Activated naive CD4-positive, alpha-beta T cell treated with anti-CD3 and anti-CD28 coated beads, Interleukin-2, amount 10 ng/mL, durations not matched to agents 7 days and 5 days (primary cell): ENCODE data around the gene HERC2.
A peak's percentile ranks its signal among the peaks of the same experiment; 100 is the strongest.

Experiments used
- CTCF ChIA-PET: fragments of 350-600 bp; sonication (Branson Sonifier 250); formaldehyde crosslinking; loops from one replicate; lab custom pipeline; 2021; ENCODE audit warnings: antibody characterized with exemption; lab: Charles Lee
- DNase-seq: peaks from one replicate; pipeline ENCODE4 v3.0.0-alpha.2; 2020
- H3K27ac Mint-ChIP-seq: one replicate; pipeline ENCODE4 v1.8.0; 2021; ENCODE audit warnings: mild to moderate bottlenecking, moderate library complexity, mixed read lengths
- H3K27me3 Mint-ChIP-seq: one replicate; pipeline ENCODE4 v1.8.0; 2021; ENCODE audit warnings: mild to moderate bottlenecking, mixed read lengths
- H3K36me3 Mint-ChIP-seq: one replicate; pipeline ENCODE4 v1.8.0; 2021; ENCODE audit warnings: mixed read lengths
- H3K4me1 Mint-ChIP-seq: one replicate; pipeline ENCODE4 v1.8.0; 2021; ENCODE audit warnings: mixed read lengths
- H3K4me3 Mint-ChIP-seq: one replicate; pipeline ENCODE4 v1.8.0; 2021; ENCODE audit warnings: mild to moderate bottlenecking, moderate library complexity, mixed read lengths
- H3K9me3 Mint-ChIP-seq: one replicate; pipeline ENCODE4 v1.8.0; 2021; ENCODE audit warnings: mixed read lengths

The HERC2 gene

DNA sequence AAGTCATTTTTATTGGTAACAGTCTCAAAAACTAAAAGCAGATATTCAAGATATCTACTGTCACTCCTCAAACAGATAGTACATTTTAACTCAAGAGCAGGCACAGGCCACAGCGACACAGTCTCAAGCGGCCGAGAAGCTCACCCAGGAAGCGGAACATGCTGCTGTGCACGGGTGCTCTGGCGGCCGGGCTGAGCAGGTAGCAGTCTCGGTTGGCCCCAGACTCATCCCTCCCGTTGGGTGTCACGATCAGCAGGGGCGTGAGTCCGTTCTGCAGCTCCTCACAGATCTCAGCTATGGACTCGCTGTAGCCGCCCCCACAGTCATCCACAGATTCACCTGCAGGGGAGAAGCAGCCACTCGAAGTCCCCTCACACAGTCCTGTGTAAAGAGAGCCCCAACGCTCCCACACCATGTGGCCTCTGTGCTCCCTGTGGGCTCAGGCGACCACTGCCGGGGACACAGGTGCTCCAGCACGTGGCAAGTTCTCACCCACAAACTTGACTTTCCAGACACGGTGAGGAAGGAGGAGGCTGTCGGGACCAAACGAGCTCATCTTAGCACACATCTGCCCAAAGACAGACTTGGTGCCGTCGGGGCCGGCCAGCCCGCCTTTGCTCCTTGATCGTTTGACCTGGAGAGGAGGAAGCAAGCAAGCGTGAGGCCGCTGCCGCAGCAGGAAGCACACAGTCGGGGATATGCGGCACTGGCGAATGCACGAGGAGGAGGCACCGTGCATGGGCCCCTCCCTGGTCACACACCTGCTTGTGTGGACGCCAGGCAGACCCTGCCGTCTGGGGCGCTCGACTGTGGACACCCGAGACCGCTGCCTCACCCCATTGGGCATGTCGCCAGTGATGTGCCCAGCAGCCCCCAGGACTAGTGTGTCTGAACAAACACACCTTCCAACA lies 205.2 kb downstream of the HERC2 start:
- no peaks in the 10 kb centered on the region for H3K27me3 Mint-ChIP-seq
- no peak overlapping the region for H3K4me3 Mint-ChIP-seq
- CTCF ChIA-PET = no interaction called here
- peaks cover 17% of the 10 kb centered on the region for H3K36me3 Mint-ChIP-seq
- H3K9me3 Mint-ChIP-seq = no peaks in the 10 kb centered on the region
- DNase-seq = peak; percentile 10
- H3K27ac Mint-ChIP-seq = no peak overlapping the region
- H3K4me1 Mint-ChIP-seq = peaks cover 9% of the 10 kb centered on the region

DNA sequence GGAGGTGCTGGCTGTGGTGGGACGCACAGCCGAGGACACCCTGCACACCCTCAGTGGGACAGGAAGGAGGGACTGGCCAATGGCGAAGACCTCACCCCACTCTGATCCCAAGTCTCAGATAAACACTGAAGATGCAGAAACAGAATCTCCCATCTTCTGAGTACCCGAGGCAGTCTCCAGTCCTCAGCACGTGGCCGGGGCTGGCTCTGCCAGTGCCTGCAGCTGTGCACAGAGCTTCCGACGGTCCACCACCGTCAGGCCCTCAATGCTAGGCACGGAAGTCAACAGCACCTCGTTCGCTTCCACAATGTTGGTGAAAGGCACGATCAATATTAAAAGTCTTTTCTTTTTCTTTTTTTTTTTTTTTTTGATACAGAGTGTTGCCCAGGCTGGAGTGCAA lies 206.1 kb downstream of the HERC2 start:
- Mint-ChIP-seq H3K4me3 (no peak overlapping the region), H3K36me3 (peaks cover 17% of the 10 kb centered on the region), H3K4me1 (peaks cover 3% of the 10 kb centered on the region), H3K27me3 (no peaks in the 10 kb centered on the region), H3K27ac (no peak overlapping the region), H3K9me3 (no peaks in the 10 kb centered on the region)
- peak; percentile 7 for DNase-seq
- CTCF ChIA-PET = no interaction called here

DNA sequence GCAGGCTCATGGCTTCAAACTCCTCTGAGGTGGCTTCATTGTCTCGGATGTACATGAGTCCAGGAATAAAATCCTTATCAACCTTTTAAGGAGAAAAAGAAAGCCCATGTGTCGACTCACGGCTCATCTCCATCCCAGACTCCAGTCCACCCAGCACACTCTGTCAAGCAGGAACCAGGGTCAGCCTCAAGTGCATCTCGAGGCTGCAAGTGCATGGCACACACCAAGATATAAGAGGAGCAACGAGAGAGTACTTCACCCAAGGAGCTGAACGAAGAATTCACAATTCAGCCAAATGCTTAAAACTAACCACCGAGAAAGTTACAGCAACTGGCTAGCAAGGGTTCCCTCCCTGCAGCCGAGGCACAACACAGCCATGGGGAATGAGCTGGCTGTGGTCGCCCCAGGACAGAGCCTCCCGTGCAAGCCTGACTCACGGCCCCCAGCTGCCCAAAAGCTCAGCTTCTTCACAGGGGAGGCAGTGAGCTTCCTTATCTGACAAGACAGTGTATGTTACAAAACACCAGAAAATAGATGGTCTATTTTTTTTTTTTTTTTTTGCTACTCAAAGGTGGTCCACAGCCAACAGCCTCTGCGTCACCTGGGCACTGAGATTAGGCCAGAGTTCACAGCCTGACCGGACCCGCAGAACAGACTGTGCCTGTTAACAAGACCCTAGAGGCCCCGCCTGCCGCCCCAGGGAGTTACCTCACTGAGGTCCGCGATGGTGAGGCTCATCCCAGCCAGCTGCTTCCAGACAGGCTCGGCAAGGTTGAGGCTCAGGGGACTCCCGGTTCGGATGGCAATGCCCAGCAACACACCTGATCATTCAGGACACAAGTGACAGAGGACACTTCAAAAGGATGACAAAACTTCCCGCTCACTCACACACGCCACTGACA lies 207.0 kb downstream of the HERC2 start:
- H3K4me1 Mint-ChIP-seq = no peaks in the 10 kb centered on the region
- no peaks in the 10 kb centered on the region for H3K9me3 Mint-ChIP-seq
- H3K27ac Mint-ChIP-seq = no peak overlapping the region
- no peaks in the 10 kb centered on the region for H3K27me3 Mint-ChIP-seq
- peaks cover 17% of the 10 kb centered on the region for H3K36me3 Mint-ChIP-seq
- peak; percentile 16 for DNase-seq
- no peak overlapping the region for H3K4me3 Mint-ChIP-seq
- CTCF ChIA-PET = no interaction called here

DNA sequence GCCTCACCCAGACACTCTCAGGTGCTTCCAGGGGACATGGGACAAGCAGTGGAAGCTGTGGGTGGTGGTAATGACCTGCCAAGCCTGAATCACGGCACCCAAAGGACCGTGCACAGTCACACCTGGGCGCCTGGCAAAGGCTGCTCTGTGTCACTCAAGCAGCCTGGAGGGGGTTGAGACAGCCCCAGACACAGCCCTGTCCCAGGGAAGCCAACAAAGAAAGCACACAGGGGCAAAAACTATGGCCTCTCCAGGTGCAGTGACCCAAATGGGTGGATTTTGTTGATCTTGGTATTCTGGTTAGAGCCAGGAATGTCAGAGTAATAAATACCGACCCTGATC lies 207.9 kb downstream of the HERC2 start:
- H3K36me3 Mint-ChIP-seq = peaks cover 17% of the 10 kb centered on the region
- peak; percentile 4 for DNase-seq
- no peaks in the 10 kb centered on the region for H3K9me3 Mint-ChIP-seq
- CTCF ChIA-PET = no interaction called here
- no peak overlapping the region for H3K4me3 Mint-ChIP-seq
- H3K27ac Mint-ChIP-seq = no peak overlapping the region
- H3K27me3 Mint-ChIP-seq = no peaks in the 10 kb centered on the region
- no peaks in the 10 kb centered on the region for H3K4me1 Mint-ChIP-seq

DNA sequence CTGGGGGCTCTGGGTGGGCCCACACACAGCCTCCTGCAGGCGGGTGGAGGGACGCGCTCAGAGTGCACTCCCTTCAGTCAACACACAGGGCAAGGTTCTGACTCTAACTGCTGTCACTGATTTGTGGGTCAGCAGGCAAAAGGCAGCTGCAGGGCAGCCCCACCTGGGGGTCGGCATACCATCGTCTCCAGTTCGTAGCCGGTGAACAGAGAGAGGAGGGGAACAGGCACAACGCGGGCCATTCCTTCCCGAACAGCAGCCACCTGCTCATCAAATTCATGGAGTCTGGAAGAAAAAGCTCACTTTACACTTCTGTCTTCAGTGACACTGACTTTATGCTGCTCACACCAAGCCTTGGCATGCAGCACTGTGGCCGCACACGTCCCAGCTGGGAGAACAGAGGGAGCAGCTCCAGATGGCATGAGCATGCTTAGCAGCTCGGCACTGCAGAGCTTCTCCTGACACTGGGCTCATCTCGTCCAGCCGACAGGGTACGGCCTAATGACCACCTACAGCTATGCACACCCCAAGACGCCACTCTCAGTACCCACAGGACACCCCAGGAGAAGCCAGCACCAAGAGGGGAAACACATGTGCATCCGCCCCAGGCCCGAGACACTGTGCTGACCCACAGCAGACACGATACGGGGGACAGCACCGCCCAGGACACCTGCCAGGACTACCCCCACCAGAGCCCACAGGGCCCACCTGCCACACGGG lies 208.4 kb downstream of the HERC2 start:
- Mint-ChIP-seq H3K27me3 (peaks cover 2% of the 10 kb centered on the region), H3K9me3 (no peaks in the 10 kb centered on the region), H3K36me3 (peaks cover 17% of the 10 kb centered on the region), H3K27ac (no peak overlapping the region), H3K4me1 (no peaks in the 10 kb centered on the region), H3K4me3 (no peak overlapping the region)
- CTCF ChIA-PET = no interaction called here
- peak; percentile 11 for DNase-seq

DNA sequence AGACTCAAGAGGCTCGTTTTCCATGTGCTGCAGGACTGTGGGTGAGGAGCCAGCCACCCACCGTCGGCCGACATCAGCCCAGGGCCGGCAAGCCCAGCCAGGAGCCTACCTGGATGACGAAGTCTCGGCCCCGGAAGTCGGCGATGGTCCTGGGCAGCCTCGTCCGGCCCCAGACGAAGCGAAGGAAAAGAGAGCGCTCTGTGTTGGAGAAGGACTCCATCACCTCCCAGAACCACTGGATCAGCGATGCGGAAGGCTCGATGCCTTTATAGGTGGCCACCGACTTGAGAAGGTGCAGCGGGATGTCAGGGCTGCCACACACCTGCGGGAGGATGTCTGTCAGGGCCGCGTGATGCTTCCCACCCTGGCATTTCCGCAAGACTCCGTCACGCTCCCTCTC lies 209.0 kb downstream of the HERC2 start:
- H3K27ac Mint-ChIP-seq = no peak overlapping the region
- peaks cover 17% of the 10 kb centered on the region for H3K36me3 Mint-ChIP-seq
- H3K27me3 Mint-ChIP-seq = peaks cover 7% of the 10 kb centered on the region
- H3K4me1 Mint-ChIP-seq = peaks cover 1% of the 10 kb centered on the region
- CTCF ChIA-PET = no interaction called here
- no peak overlapping the region for H3K4me3 Mint-ChIP-seq
- no peaks in the 10 kb centered on the region for H3K9me3 Mint-ChIP-seq
- DNase-seq = peak; percentile 6

DNA sequence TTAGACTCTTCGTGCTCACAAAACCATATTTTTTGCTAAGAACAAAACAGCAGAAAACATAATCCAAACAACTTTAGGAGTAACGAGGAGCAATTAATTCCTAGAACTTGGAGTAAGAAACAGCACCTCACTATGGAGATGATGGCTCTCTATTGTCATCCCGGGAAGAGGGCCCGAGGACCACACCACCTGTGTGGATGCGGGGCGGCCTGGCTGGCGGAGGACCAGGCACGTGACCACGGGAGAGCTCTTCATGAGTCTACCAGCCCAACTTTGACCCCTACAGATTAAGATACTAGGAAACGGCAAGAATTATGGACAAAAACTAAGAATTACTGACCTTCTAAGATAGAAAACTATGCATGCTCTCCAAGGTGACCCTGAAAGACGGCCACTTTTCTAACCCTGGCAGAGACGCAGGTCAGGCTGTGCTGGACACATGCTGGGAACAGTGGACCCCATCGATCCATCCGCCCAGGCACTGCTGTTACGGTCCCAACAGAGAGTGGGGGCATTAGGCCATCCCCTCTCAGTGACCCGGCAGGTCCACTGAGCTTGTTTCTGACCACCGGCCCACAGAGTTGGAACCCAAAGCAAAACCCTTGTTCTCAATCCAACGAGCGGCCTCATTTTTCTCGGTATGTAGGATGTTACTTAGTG lies 209.7 kb downstream of the HERC2 start:
- Mint-ChIP-seq H3K4me1 (peaks cover 6% of the 10 kb centered on the region), H3K9me3 (no peaks in the 10 kb centered on the region), H3K4me3 (no peak overlapping the region), H3K27ac (no peak overlapping the region), H3K27me3 (peaks cover 14% of the 10 kb centered on the region), H3K36me3 (peaks cover 17% of the 10 kb centered on the region)
- peak; percentile 3 for DNase-seq
- CTCF ChIA-PET = no interaction called here

DNA sequence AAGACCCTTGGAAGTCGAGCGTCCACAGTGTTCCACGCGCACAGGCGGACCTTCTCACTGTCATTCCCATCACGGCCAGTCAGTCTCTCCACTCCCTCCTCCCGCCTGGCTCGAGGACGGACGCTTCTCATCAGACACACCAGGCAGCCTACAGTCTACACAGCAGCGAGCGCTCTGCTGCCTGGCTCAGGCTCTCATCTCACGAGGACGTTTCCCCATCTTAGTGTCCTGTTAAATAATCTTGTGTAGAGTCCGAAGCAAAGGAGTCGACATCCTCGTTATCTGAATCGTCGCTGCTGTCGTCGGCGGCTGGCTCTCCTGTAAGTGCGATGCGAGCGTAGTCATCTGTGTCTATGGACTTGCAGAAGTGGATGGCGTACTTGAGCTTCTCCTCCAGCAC lies 210.4 kb downstream of the HERC2 start:
- peaks cover 8% of the 10 kb centered on the region for H3K4me1 Mint-ChIP-seq
- H3K27ac Mint-ChIP-seq = no peak overlapping the region
- H3K9me3 Mint-ChIP-seq = no peaks in the 10 kb centered on the region
- H3K36me3 Mint-ChIP-seq = peaks cover 19% of the 10 kb centered on the region
- H3K4me3 Mint-ChIP-seq = no peak overlapping the region
- H3K27me3 Mint-ChIP-seq = peaks cover 19% of the 10 kb centered on the region
- CTCF ChIA-PET = no interaction called here
- peak; percentile 16 for DNase-seq

DNA sequence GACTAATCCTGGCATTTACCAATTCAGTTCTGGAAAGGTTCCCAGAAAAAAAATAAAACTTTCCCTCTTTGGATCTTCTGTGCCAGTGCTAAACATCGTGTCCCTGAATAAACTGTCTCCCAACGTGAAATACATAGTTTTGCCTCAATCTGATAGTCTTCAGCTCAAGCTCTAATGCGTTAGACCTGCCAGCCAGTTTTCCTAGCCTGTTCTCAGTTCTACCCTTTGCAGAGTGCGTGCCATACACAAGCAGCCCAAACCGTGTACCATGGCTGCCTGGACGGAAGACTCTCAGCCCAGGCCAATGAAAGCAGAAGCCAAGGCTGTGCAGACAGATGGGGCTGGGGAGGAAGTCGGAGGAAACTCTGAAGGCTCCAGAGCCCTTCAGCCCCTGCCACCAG lies 211.5 kb downstream of the HERC2 start:
- CTCF ChIA-PET = no interaction called here
- Mint-ChIP-seq H3K4me3 (no peak overlapping the region), H3K36me3 (peaks cover 16% of the 10 kb centered on the region), H3K27ac (no peak overlapping the region), H3K9me3 (no peaks in the 10 kb centered on the region), H3K4me1 (peaks cover 16% of the 10 kb centered on the region), H3K27me3 (peaks cover 29% of the 10 kb centered on the region)
- DNase-seq = peak; percentile 3

DNA sequence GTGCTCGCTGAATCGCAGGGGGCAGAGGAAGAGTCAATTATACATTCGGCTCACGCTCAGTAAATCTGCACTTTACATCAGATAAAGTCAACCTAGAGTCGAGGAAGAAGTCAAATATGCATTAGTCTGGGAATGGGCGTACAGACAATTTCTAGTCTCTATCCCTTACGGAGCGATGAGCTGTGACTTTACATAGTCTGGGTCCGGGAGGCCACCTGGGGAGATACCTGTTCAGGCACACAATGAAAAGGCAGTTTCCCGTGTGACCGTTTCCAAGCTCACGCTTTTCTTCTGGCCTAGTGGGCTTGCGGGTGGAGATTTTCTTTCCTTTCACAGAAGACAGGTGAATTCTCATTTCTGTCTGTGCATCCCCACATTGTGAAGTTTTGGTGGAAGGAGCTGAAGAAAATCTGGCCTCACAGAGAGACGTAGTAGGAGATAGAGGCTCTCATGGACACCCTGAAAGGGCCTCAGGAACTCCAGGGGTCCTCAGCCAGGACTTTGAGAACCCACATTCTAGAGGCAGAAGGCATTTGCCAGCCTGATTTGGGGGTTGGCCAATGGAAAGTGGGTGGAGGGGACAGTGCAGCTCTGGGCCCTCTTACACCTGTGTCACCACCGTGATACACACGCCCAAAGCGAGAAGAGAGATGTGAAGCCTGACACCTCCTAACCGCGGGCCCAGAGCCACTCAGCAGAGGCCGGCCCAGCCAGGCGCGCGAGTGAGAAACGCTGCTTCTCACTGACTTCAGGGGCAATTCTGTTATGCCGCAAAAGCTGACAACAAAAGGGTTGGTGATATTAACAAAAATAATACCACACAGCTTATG lies 212.1 kb downstream of the HERC2 start:
- H3K4me3 Mint-ChIP-seq = no peak overlapping the region
- peaks cover 16% of the 10 kb centered on the region for H3K4me1 Mint-ChIP-seq
- peaks cover 16% of the 10 kb centered on the region for H3K36me3 Mint-ChIP-seq
- H3K27ac Mint-ChIP-seq = no peak overlapping the region
- CTCF ChIA-PET = no interaction called here
- H3K9me3 Mint-ChIP-seq = no peaks in the 10 kb centered on the region
- peaks cover 36% of the 10 kb centered on the region for H3K27me3 Mint-ChIP-seq
- DNase-seq = peak; percentile 5

DNA sequence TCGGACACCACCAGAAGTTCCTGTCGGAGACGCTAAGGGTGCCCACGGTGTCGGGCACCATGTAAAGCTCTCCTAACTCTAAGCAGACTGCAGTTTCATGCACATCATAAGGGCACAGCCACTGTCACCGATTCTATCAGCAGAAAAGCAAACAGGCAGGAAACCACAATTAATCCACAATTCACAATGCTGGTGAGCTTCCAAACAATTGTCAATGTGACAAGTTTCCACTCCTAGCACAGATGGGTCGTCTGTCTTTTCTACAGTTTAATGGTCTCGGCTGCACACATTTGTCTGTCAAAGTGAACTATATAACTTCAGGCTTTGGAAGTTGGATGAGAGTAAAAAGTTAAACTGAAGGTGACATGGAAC lies 214.1 kb downstream of the HERC2 start:
- H3K9me3 Mint-ChIP-seq = no peaks in the 10 kb centered on the region
- H3K27ac Mint-ChIP-seq = no peak overlapping the region
- no peak for DNase-seq
- H3K4me1 Mint-ChIP-seq = peaks cover 16% of the 10 kb centered on the region
- CTCF ChIA-PET = no interaction called here
- peak overlapping the region; percentile 36 for H3K4me3 Mint-ChIP-seq
- peaks cover 51% of the 10 kb centered on the region for H3K27me3 Mint-ChIP-seq
- H3K36me3 Mint-ChIP-seq = peaks cover 11% of the 10 kb centered on the region

DNA sequence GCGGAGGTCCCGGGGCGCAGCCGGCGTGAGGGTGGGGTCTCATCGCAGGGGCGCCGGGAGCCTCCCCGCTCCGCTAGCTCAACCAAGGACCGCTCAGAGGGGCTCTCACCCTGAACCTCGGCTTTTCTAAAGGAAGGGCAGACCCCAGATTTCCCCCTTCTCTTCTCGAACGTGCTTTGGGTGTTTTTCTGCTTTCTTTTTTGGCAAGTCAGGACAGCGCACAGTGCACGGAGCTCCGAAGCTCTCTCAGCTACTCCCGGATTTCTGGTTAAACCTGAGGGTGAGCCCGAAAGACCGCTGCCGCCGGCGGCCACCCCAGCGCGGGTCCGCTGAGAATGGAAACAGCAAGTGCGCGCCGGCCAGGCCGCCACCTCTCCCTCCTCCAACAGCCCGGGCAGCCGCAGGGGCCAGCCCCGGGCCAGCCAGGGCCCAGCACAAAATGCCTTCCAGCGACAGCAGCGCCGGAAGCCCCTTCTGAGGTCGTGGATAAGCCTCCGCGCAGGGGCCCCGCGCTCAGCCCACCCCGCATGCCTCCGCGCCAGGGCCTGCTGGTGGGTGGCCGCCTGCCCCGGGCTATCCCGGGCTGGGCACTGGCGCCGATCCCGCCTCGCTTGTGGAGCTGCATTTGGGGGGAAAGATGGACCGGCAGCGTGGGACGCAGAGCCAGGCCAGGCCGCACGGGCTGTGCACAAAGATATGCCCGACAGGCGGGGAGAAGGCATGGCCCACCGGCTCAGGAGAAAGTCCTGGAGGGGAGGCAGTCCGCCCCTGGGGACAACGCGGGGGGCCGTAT lies 214.7 kb downstream of the HERC2 start:
- Mint-ChIP-seq H3K4me1 (peaks cover 16% of the 10 kb centered on the region), H3K9me3 (no peaks in the 10 kb centered on the region), H3K27ac (peak overlapping the region; percentile 55), H3K27me3 (peaks cover 57% of the 10 kb centered on the region), H3K4me3 (peak overlapping the region; percentile 79), H3K36me3 (peaks cover 11% of the 10 kb centered on the region)
- CTCF ChIA-PET = no interaction called here
- peak; percentile 37 for DNase-seq
